Upper lobe of right lung (tissue), 1 donor: ENCODE data around the gene MED12L. TPM values are rescaled to one million over a fixed set of nuclear protein-coding genes. Genes with fewer than 3 reads are reported as not detected.

Experiments
- ATAC-seq: fragments of 200-7000 bp; cut with Tn5 transposase; one replicate; pipeline ENCODE4 v1.9.1; 2020; ENCODE audit warnings: mild to moderate bottlenecking, moderate library complexity
- DNase-seq: peaks from one replicate; pipeline ENCODE4 v3.0.0-alpha.2; 2020
- H3K27ac ChIP-seq: fragments of 200-600 bp; one replicate; pipeline ENCODE4 v1.8.0; 2022
- H3K27me3 ChIP-seq: fragments of 200-600 bp; one replicate; pipeline ENCODE4 v1.8.0; 2022; ENCODE audit warnings: mild to moderate bottlenecking
- H3K36me3 ChIP-seq: fragments of 200-600 bp; one replicate; pipeline ENCODE4 v1.8.0; 2022
- H3K4me1 ChIP-seq: fragments of 200-600 bp; one replicate; pipeline ENCODE4 v1.8.0; 2022
- H3K4me3 ChIP-seq: fragments of 200-600 bp; one replicate; pipeline ENCODE4 v1.8.0; 2022; ENCODE audit warnings: mild to moderate bottlenecking
- H3K9me3 ChIP-seq: fragments of 200-600 bp; one replicate; pipeline ENCODE4 v1.8.0; 2022
- CTCF ChIP-seq: fragments of 200-600 bp; IDR thresholded peaks from one replicate; pipeline ENCODE4 v1.8.0; 2022; ENCODE audit warnings: antibody characterized with exemption
- intact Hi-C: fragments of 100-400 bp; cut with DNase I; formaldehyde crosslinking; loops from one replicate; pipeline ENCODE4 v1.11.0; 2022
- total RNA-seq: library from RNA; stranded (reverse); fragmentation: NEBNext Ultra II Directional; extraction: Animal tissue kit (Norgen Biotek cat#: 25700); gene quantifications from one replicate; pipeline ENCODE4 v1.2.1, GENCODE V29; 2021
- donor health status: DM: no; HTN: yes; CAD: no; lungs with severe emphysema.

MED12L gene
- total RNA-seq, 1 donor from 2014 or later, result 0.69 TPM

DNA sequence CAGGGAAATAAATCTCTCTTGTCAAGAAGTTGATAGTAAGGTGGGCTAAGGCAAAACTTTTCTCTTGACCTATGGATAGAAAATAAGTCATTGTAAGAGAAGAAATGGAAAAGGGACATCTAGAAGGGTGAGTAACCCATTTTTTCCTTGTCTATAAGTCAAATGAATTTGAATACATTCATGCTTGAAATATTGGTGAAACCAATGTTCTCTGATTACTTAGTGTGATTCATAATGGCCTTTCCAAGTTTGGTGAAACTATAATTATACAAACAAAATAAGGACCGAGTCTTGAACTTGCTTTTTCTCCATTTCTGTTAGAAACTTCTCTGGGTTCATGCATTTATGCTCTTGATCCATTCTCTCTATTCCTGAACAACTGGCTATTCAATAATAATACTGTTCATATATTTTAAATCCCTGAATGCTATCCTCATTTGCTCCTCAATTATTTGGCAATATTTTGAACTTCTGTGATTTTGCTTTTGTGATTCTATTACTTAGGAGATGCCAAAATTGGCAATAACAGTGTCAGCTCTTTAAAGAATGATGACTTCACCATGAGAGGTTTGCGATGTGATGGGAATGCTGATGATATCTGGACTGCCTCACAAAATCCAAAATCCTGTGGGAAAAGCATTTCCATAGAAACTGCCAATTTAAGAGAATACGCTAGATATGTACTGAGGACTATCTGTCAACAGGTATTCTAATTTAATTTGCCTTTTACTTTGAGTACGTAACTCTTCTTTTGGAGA lies 286.8 kb downstream of the MED12L start:
- DNase-seq (no peak), ATAC-seq (no peak)
- Histone ChIP-seq H3K9me3 (no peaks in the 10 kb centered on the region), H3K4me3 (no peak overlapping the region), H3K36me3 (no peaks in the 10 kb centered on the region), H3K4me1 (no peaks in the 10 kb centered on the region), H3K27me3 (no peaks in the 10 kb centered on the region), H3K27ac (no peak overlapping the region)
- intact Hi-C loops, result no loop called here
- no peak for TF ChIP-seq CTCF

DNA sequence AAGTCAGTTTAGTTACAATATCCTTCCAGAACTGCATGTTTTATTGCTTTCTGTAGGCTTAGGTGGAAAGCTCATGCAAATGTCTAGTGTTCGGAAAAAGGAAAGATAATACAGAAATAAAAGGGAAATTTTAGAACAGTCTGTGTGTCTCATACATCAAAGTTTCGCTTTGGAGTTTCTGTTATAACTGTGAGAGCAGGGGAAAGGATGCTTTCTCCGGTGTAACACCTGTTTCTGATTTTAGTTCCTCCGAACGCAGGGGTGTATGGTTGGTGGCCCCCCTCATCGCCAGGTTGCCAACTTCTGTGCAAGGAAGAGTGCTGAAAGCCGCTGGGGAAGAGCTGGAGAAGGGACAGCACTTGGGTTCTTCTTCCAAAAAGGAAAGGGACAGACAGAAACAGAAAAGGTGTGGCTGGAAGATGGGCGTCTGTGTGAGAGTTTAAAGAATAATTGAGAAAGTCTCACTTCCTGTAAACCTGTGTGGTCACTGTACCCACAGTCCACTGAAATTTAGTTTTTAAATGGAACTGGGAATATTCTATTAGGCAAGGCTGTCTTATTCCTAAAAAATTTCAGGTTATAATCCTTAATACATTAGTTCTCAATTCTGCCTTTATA lies 292.4 kb downstream of the MED12L start:
- no peak for TF ChIP-seq CTCF
- H3K36me3 ChIP-seq, result no peaks in the 10 kb centered on the region
- H3K27ac ChIP-seq, result no peak overlapping the region
- intact Hi-C loops, result no loop called here
- no peaks in the 10 kb centered on the region for H3K9me3 ChIP-seq
- no peak for DNase-seq
- ATAC-seq, result no peak
- H3K27me3 ChIP-seq, result no peaks in the 10 kb centered on the region
- H3K4me1 ChIP-seq, result peaks cover 6% of the 10 kb centered on the region
- no peak overlapping the region for H3K4me3 ChIP-seq

GRCh38 chr3:151379083-151379734 lies 293.7 kb downstream of the MED12L start:
- ATAC-seq, result peak; percentile 68
- intact Hi-C loops, result no loop called here
- peak; percentile 45 for TF ChIP-seq CTCF
- Histone ChIP-seq H3K9me3 (no peaks in the 10 kb centered on the region), H3K27me3 (no peaks in the 10 kb centered on the region), H3K27ac (no peak overlapping the region), H3K4me3 (no peak overlapping the region), H3K4me1 (peaks cover 7% of the 10 kb centered on the region), H3K36me3 (no peaks in the 10 kb centered on the region)
- DNase-seq, result no peak

DNA sequence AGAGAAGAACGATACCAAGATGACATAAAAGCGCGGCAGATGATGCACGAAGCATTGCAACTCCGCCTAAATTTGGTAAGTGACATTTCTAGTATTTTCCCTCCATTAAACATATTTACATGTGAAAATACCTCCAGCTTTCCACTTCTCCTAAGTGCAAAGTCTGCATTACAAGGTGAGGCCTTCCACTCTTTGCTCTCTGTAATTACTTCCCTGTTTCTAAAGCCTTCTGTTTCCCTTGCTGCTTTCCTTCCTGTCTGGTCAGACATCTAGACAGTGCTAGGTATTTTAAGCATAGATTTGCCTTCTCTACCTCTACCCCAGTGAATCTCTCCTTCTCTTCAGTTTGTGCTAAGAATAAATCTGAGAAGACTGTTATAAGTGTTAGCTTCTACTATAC lies 297.2 kb downstream of the MED12L start:
- no peak for TF ChIP-seq CTCF
- peaks cover 7% of the 10 kb centered on the region for H3K4me1 ChIP-seq
- DNase-seq (no peak), ATAC-seq (no peak)
- H3K4me3 ChIP-seq, result no peak overlapping the region
- H3K9me3 ChIP-seq, result no peaks in the 10 kb centered on the region
- intact Hi-C loops, result no loop called here
- H3K27me3 ChIP-seq, result no peaks in the 10 kb centered on the region
- no peak overlapping the region for H3K27ac ChIP-seq
- no peaks in the 10 kb centered on the region for H3K36me3 ChIP-seq

DNA sequence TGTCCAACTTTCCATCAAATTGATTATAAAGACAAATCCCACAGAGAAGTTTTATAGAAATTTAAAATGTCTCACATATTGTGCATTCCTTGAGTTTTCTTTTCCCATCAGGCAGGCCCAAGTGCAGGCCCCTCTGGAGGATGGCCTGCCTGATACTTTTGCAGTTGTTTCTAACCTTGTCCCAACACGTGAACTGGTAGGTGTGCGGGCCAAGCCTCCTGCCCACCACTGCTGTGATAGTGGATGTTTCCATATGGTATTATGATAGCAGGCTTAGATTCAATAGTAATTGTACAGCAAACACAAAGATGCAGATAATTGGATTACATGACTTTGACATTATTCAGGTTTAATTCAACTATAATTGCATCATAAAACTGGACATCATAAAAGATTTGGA lies 297.6 kb downstream of the MED12L start:
- Histone ChIP-seq H3K4me1 (peaks cover 7% of the 10 kb centered on the region), H3K27me3 (no peaks in the 10 kb centered on the region), H3K36me3 (no peaks in the 10 kb centered on the region), H3K27ac (no peak overlapping the region), H3K4me3 (no peak overlapping the region), H3K9me3 (no peaks in the 10 kb centered on the region)
- no peak for ATAC-seq
- intact Hi-C loops, result no loop called here
- DNase-seq, result no peak
- no peak for TF ChIP-seq CTCF
